ENCODE data around the gene TSNAXIP1. TPM values are rescaled to one million over a fixed set of nuclear protein-coding genes. Genes with fewer than 3 reads are reported as not detected.

TSNAXIP1 gene
- total and polyA plus RNA-seq, 2 donors (not counting 1 experiment from before 2014, with no cell fraction given), result 0.97 to 1.2 TPM

GRCh38 chr16:67820608-67821259, 14.0 kb downstream of the TSNAXIP1 start:
- Histone ChIP-seq H3K36me3 (replicated peaks in 1 of 2; ENCODE audit: control extremely low read depth in 1 of 2, control insufficient read depth in 1 of 2, extremely low read depth in 1 of 2, insufficient read depth in 2 of 2, low read length in 1 of 2) (no peaks in the 10 kb centered on the region), H3K4me1 (ENCODE audit: control insufficient read depth in 2 of 2, insufficient read depth in 2 of 2, low read length in 2 of 2) (peaks cover 0 to 7% of the 10 kb centered on the region in 2 donors), H3K79me2 (ENCODE audit: control insufficient read depth, insufficient read depth, low read length) (no peaks in the 10 kb centered on the region), H3K4me3 (ENCODE audit: control extremely low read depth in 1 of 5, extremely low read depth in 1 of 5, insufficient read depth in 1 of 5, low read depth in 2 of 5, low read length in 4 of 5) (no peak overlapping the region), H3K27me3 (replicated peaks in 1 of 4; ENCODE audit: control extremely low read depth in 1 of 4, control insufficient read depth in 3 of 4, insufficient read depth in 4 of 4, low read length in 3 of 4) (no peaks in the 10 kb centered on the region), H3K27ac (ENCODE audit: low read length in 2 of 2) (no peak overlapping the region), H3K9me3 (ENCODE audit: control extremely low read depth in 1 of 3, control insufficient read depth in 2 of 3, insufficient read depth in 1 of 3, low read length in 2 of 3) (no peaks in the 10 kb centered on the region), H2AFZ (ENCODE audit: insufficient read depth, low read depth, low read length, poor library complexity, severe bottlenecking) (no peak overlapping the region), H3K9ac (ENCODE audit: low read length) (no peak overlapping the region), H3K4me2 (replicated peaks; ENCODE audit: low read depth, low read length, poor library complexity, severe bottlenecking) (no peak overlapping the region), H4K20me1 (ENCODE audit: control insufficient read depth, insufficient read depth, low read length, poor library complexity, severe bottlenecking) (no peaks in the 10 kb centered on the region)
- DNase-seq (no peak), ATAC-seq (ENCODE audit: low read depth) (no peak)
- 94% methylated on average over 11 of the region's 11 CpGs for WGBS (ENCODE audit: insufficient coverage)
- peaks cover 6% of the 10 kb centered on the region for H3K4me1 Mint-ChIP-seq
- H3K27ac Mint-ChIP-seq, result no peak overlapping the region
- no peak for TF ChIP-seq CTCF (IDR thresholded peaks at IDR 0.05)
- TF ChIP-seq EZH2 (IDR thresholded peaks at IDR 0.05; ENCODE audit: borderline replicate concordance, insufficient read depth, low read depth, low read length, poor library complexity, severe bottlenecking), result no peak
- CTCF ChIA-PET, result interaction anchor here (0.6 kb wide), 1 partner anchor 13 kb away, joined by 3 read pairs; no protein-coding TSS in a partner anchor
- H3K4me3 Mint-ChIP-seq, result no peak overlapping the region
- no peaks in the 10 kb centered on the region for H3K27me3 Mint-ChIP-seq
- POLR2A ChIA-PET, result no interaction called here
- intact Hi-C loops (cut with micrococcal nuclease), result no loop called here
- H3K9me3 Mint-ChIP-seq (ENCODE audit: insufficient read depth), result no peaks in the 10 kb centered on the region

GRCh38 chr16:67822511-67822910, 15.8 kb downstream of the TSNAXIP1 start:
- Mint-ChIP-seq H3K27me3 (no peaks in the 10 kb centered on the region), H3K9me3 (ENCODE audit: insufficient read depth) (no peaks in the 10 kb centered on the region), H3K4me3 (no peak overlapping the region), H3K27ac (no peak overlapping the region), H3K4me1 (no peaks in the 10 kb centered on the region)
- no peaks in the 10 kb centered on the region for H3K27me3 ChIP-seq (replicated peaks in 1 of 4; ENCODE audit: control extremely low read depth in 1 of 4, control insufficient read depth in 3 of 4, insufficient read depth in 4 of 4, low read length in 3 of 4)
- H3K36me3 ChIP-seq (replicated peaks in 1 of 2; ENCODE audit: control extremely low read depth in 1 of 2, control insufficient read depth in 1 of 2, extremely low read depth in 1 of 2, insufficient read depth in 2 of 2, low read length in 1 of 2), result no peaks in the 10 kb centered on the region
- H3K79me2 ChIP-seq (ENCODE audit: control insufficient read depth, insufficient read depth, low read length), result no peaks in the 10 kb centered on the region
- intact Hi-C loops (cut with micrococcal nuclease), result no loop called here
- H3K4me2 ChIP-seq (replicated peaks; ENCODE audit: low read depth, low read length, poor library complexity, severe bottlenecking), result no peak overlapping the region
- no peak overlapping the region for H3K9ac ChIP-seq (ENCODE audit: low read length)
- ATAC-seq (ENCODE audit: low read depth) (no peak), DNase-seq (no peak)
- no peak overlapping the region for H3K27ac ChIP-seq (ENCODE audit: low read length in 2 of 2)
- TF ChIP-seq CTCF (IDR thresholded peaks at IDR 0.05) (no peak), EZH2 (IDR thresholded peaks at IDR 0.05; ENCODE audit: borderline replicate concordance, insufficient read depth, low read depth, low read length, poor library complexity, severe bottlenecking) (no peak)
- ChIA-PET CTCF (interaction anchor here (0.6 kb wide), 1 partner anchor 14 kb away, joined by 3 read pairs; no protein-coding TSS in a partner anchor), POLR2A (interaction anchor here (0.7 kb wide), 1 partner anchor 360 kb away, joined by 3 read pairs; no protein-coding TSS in a partner anchor)
- H3K4me1 ChIP-seq (ENCODE audit: control insufficient read depth in 2 of 2, insufficient read depth in 2 of 2, low read length in 2 of 2), result no peaks in the 10 kb centered on the region
- no peak overlapping the region for H3K4me3 ChIP-seq (ENCODE audit: control extremely low read depth in 1 of 5, extremely low read depth in 1 of 5, insufficient read depth in 1 of 5, low read depth in 2 of 5, low read length in 4 of 5)
- H4K20me1 ChIP-seq (ENCODE audit: control insufficient read depth, insufficient read depth, low read length, poor library complexity, severe bottlenecking), result no peaks in the 10 kb centered on the region
- no peak overlapping the region for H2AFZ ChIP-seq (ENCODE audit: insufficient read depth, low read depth, low read length, poor library complexity, severe bottlenecking)
- WGBS (ENCODE audit: insufficient coverage), result 100% methylated on average over 2 of the region's 2 CpGs
- H3K9me3 ChIP-seq (ENCODE audit: control extremely low read depth in 1 of 3, control insufficient read depth in 2 of 3, insufficient read depth in 1 of 3, low read length in 2 of 3), result no peaks in the 10 kb centered on the region

Measured in B cell (primary cell).